ENCODE data around the gene DUSP23.
A peak's percentile ranks its signal among the peaks of the same experiment; 100 is the strongest.

The DUSP23 gene

GRCh38 chr1:159750621-159751020 is 30.1 kb upstream of the DUSP23 start:
- no peak for TF ChIP-seq CTCF (conservative IDR thresholded peaks at IDR 0.05; ENCODE audit: low read depth, low read length)
- no peak for DNase-seq (ENCODE audit: low read depth)
- no peak overlapping the region for H3K4me3 ChIP-seq (ENCODE audit: low read depth, low read length)

GRCh38 chr1:159751031-159751430 is 29.7 kb upstream of the DUSP23 start:
- no peak for DNase-seq (ENCODE audit: low read depth)
- no peak for TF ChIP-seq CTCF (conservative IDR thresholded peaks at IDR 0.05; ENCODE audit: low read depth, low read length)

GRCh38 chr1:159752135-159752580 is 28.6 kb upstream of the DUSP23 start:
- peak; percentile 58 for DNase-seq (ENCODE audit: low read depth)
- no peak for TF ChIP-seq CTCF (conservative IDR thresholded peaks at IDR 0.05; ENCODE audit: low read depth, low read length)
- no peak overlapping the region for H3K4me3 ChIP-seq (ENCODE audit: low read depth, low read length)

More at GRCh38 chr1:159751031-159751430, 29.7 kb upstream of the DUSP23 start:
- no peak overlapping the region for H3K4me3 ChIP-seq (ENCODE audit: low read depth, low read length)

GRCh38 chr1:159753386-159753785 is 27.4 kb upstream of the DUSP23 start:
- no peak overlapping the region for H3K4me3 ChIP-seq (ENCODE audit: low read depth, low read length)
- DNase-seq (ENCODE audit: low read depth): no peak
- TF ChIP-seq CTCF (conservative IDR thresholded peaks at IDR 0.05; ENCODE audit: low read depth, low read length): no peak

GRCh38 chr1:159755451-159756007 is 25.2 kb upstream of the DUSP23 start:
- H3K4me3 ChIP-seq (ENCODE audit: low read depth, low read length): no peak overlapping the region
- TF ChIP-seq CTCF (conservative IDR thresholded peaks at IDR 0.05; ENCODE audit: low read depth, low read length): no peak
- DNase-seq (ENCODE audit: low read depth): no peak

- H3K4me3 ChIP-seq (ENCODE audit: low read depth, low read length): no peak overlapping the region
- peak; percentile 32 for DNase-seq (ENCODE audit: low read depth)
- TF ChIP-seq CTCF (conservative IDR thresholded peaks at IDR 0.05; ENCODE audit: low read depth, low read length): no peak
Measured at GRCh38 chr1:159756397-159756796, 24.4 kb upstream of the DUSP23 start.

GRCh38 chr1:159763686-159764085 is 17.1 kb upstream of the DUSP23 start:
- H3K4me3 ChIP-seq (ENCODE audit: low read depth, low read length): no peak overlapping the region
- DNase-seq (ENCODE audit: low read depth): no peak
- no peak for TF ChIP-seq CTCF (conservative IDR thresholded peaks at IDR 0.05; ENCODE audit: low read depth, low read length)

Data from choroid plexus epithelial cell (primary cell).